Heart left ventricle (tissue), 16 donors: ENCODE measurements around the gene ANKEF1. TPM values are rescaled to one million over a fixed set of nuclear protein-coding genes. Genes with fewer than 3 reads are reported as not detected.

Experiments used
- ATAC-seq, 4 donors: fragments of 200-7000 bp; cut with Tn5 transposase; one replicate each; pipeline ENCODE4 v1.9.1; 2020 to 2022; ENCODE audit warnings: moderate library complexity in 4 of 4, mild to moderate bottlenecking in 3 of 4, moderate number of reproducible peaks in 1 of 4
- DNase-seq, 5 donors: peaks; one replicate each; pipeline ENCODE4 v3.0.0-alpha.2; 2020
- H3K27ac ChIP-seq, 12 donors: fragments of 200-600 bp; sonication (generic) in 4 of 12; one replicate each; pipeline versions ENCODE4 v1.5.0 to v1.8.0; 2016 to 2022; ENCODE audit warnings: mild to moderate bottlenecking in 2 of 12
- H3K27me3 ChIP-seq, 9 donors: fragments of 200-600 bp; sonication (generic) in 2 of 9; one replicate each; pipeline versions ENCODE4 v1.5.1 to v1.8.0; 2016 to 2022; ENCODE audit warnings: mild to moderate bottlenecking in 3 of 9
- H3K36me3 ChIP-seq, 9 donors: fragments of 200-600 bp; sonication (generic) in 2 of 9; one replicate each; pipeline versions ENCODE4 v1.5.0 to v1.8.0; 2018 to 2022; ENCODE audit warnings: mild to moderate bottlenecking in 2 of 9
- H3K4me1 ChIP-seq, 12 donors: fragments of 200-600 bp; sonication (generic) in 4 of 12; one replicate each; pipeline versions ENCODE4 v1.5.0 to v1.8.0; 2016 to 2022; ENCODE audit warnings: mild to moderate bottlenecking in 3 of 12
- H3K4me3 ChIP-seq, 12 donors: fragments of 200-600 bp; sonication (generic) in 4 of 12; one replicate each; pipeline versions ENCODE4 v1.5.0 to v1.8.0; 2017 to 2022; ENCODE audit warnings: mild to moderate bottlenecking in 9 of 12, moderate library complexity in 4 of 12
- H3K9me3 ChIP-seq, 12 donors: fragments of 200-600 bp; sonication (generic) in 4 of 12; one replicate each; pipeline versions ENCODE4 v1.5.0 to v1.8.0; 2016 to 2022; ENCODE audit warnings: mild to moderate bottlenecking in 1 of 12
- CTCF ChIP-seq, 12 donors: fragments of 200-600 bp; sonication (generic) in 4 of 12; IDR thresholded peaks; one replicate each; pipeline versions ENCODE4 v1.5.0 to v1.8.0; 2018 to 2022; ENCODE audit warnings: antibody characterized with exemption in 12 of 12, mild to moderate bottlenecking in 5 of 12
- POLR2A ChIP-seq, 2 donors: fragments of 450-650 bp; IDR thresholded peaks; one replicate each; pipeline ENCODE4 v1.6.1; 2017; ENCODE audit warnings: antibody characterized with exemption in 2 of 2, mild to moderate bottlenecking in 2 of 2, moderate library complexity in 2 of 2
- WGBS, 4 donors: extraction: QIAGEN DNeasy Blood & Tissue Kit in 2 of 4; methylation state at CpG; one replicate each; pipeline versions ENCODE4 v1.1.5 to v1.1.7; 2013 to 2018; 5-methylcytosine and 5-hydroxymethylcytosine counted together
- intact Hi-C, 10 donors: fragments of 100-400 bp; cut with DNase I; formaldehyde crosslinking; loops; one replicate each; pipeline versions ENCODE4 v1.11.1 to v1.14.2; 2022
- polyA plus RNA-seq, 2 donors: library from polyadenylated mRNA; stranded (reverse); fragments of 200-250 nt; gene quantifications; one replicate each; pipeline ENCODE4 v1.2.3, GENCODE V29; 2013
- total RNA-seq, 9 donors: library from RNA; depleted of rRNA in 2 of 9; stranded (reverse); fragments of >200 nt in 2 of 9; fragmentation: NEBNext Ultra II Directional in 3 of 9; extraction: Animal tissue kit (Norgen Biotek cat#: 25700) in 3 of 9; gene quantifications; one replicate each; pipeline versions ENCODE4 v1.1.0 to v1.2.4, GENCODE V29; 2016 to 2023
- donor health status: ischemic (EF 13 %, LVEDD 7.1; RV severe dilation, severe dysfunction).
- donor health status: healthy with polysubstance abuse.
- donor health status: DM: no; HTN: yes; CAD: no.
- donor health status: DM: no; HTN: no; CAD: no.
- donor health status: ischemic (EF 25% LVEDD 6.9; RV normal size, moderate dysfunction).
- donor health status: ischemic (EF 25% LVEDD 5.7; RV mildly dilated, moderate dysfunction).
- donor health status: healthy.
- donor health status: DM: yes; HTN: yes; CAD: no.
- donor health status: ischemic (EF 35%, LVEDD 5.7; RV mildly dilated, moderate dysfunction).
- donor health status: nonischemic (EF 11% LVEDD 7.7; RV severe dilation, severe dysfunction).
- donor health status: DM: yes; HTN: yes; CAD: no.
- donor health status: PGD.
- donor health status: ischemic (EF 29% LVEDD 5.4; RV normal size, mild dysfunction).
- donor health status: nonischemic (EF 23%, LVEDD 6.1; RV moderate dilation, normal function).

The ANKEF1 gene
- total and polyA plus RNA-seq, 11 donors: 0.27 to 3.1 (median 1.4) TPM

DNA sequence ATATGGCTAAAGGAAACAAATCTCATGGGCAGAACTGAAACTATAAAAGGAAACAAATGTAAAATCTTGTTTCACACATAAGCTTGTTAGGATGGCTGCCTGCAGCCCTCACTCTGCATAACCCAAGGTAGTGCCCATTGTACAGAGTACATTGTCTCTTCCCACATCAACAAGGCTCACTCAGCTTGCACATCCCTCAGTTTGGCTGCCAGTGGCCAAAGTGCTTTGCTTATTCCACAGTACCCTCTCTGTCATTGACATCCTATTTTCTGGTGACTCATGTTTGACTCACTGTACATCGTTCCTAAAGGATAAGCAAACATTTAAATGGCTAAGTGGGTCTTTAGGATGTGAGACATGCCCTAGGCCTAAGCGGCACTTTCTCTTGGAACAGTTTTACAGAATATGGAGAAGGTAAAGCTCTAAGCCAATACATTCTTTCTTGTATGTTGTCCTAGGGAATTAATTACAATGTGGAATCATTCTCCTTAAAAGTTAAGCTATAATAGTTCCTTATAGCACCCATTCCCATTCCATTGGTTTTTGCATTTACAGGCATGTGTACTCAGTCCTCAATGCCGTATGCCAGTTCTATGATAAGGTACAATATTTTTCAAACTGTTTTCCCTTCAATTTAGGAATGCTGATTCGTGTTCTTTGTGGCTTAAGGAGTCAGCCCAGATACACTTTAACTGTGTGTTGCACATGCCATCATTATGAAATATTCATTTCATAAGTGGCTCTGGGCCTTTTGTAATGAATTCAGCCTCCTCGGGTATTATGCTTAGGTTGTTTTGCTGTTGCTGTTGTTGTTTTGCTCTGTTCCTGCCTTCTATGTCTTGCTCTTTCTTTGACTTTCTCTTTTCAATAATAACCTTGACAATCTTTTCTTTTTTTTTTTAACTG is 5.5 kb downstream of the ANKEF1 start:
- ATAC-seq: no peak
- no peaks in the 10 kb centered on the region for H3K27me3 ChIP-seq
- 83 to 85% (median 84%) methylated on average over 5 of the region's 5 CpGs for whole genome bisulfite sequencing, 4 donors
- peaks cover 0 to 23% (median 0%) of the 10 kb centered on the region in 12 donors for H3K4me1 ChIP-seq
- peaks cover 0 to 3% (median 0%) of the 10 kb centered on the region in 9 donors for H3K36me3 ChIP-seq
- intact Hi-C loops: no loop called here
- no peak for TF ChIP-seq POLR2A (IDR thresholded peaks at IDR 0.05)
- no peak for TF ChIP-seq CTCF (IDR thresholded peaks at IDR 0.05)
- H3K4me3 ChIP-seq: no peak overlapping the region
- no peak overlapping the region for H3K27ac ChIP-seq
- no peaks in the 10 kb centered on the region for H3K9me3 ChIP-seq
- DNase-seq: no peak

- Histone ChIP-seq H3K4me1 (peaks cover 0 to 21% (median 0%) of the 10 kb centered on the region in 12 donors), H3K9me3 (no peaks in the 10 kb centered on the region), H3K27ac (peak overlapping the region in 1 of 12 donors; percentile 2), H3K36me3 (peaks cover 0 to 3% (median 0%) of the 10 kb centered on the region in 9 donors), H3K4me3 (no peak overlapping the region), H3K27me3 (no peaks in the 10 kb centered on the region)
- DNase-seq: no peak
- ATAC-seq: no peak
- TF ChIP-seq CTCF (IDR thresholded peaks at IDR 0.05) (no peak), POLR2A (IDR thresholded peaks at IDR 0.05) (no peak)
- 61 to 69% (median 63%) methylated on average over 3 of the region's 3 CpGs for WGBS, 4 donors
- intact Hi-C loops: no loop called here
Observed at GRCh38 chr20:10042086-10042485, 7.3 kb downstream of the ANKEF1 start.

DNA sequence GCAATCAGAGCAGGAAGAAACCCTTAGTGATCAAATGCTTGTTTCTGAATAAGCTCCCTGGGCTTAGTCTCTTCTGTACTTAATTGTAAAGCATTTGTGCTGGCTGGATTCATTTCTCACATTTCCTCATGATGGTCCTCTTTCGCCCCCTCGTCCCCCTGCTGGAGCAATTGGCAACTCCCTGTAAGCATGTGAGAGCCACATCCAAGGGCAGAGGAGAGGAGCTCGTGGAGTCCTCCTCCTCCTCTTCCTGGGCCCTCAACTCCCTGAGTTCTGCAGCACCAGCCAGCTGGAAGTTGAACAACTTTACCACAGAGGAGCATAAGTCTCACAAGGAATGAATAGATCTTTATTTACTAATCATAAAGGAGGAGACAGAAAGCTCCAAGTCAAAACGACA is 12.6 kb downstream of the ANKEF1 start:
- H3K4me3 ChIP-seq: no peak overlapping the region
- TF ChIP-seq POLR2A (IDR thresholded peaks at IDR 0.05) (no peak), CTCF (IDR thresholded peaks at IDR 0.05) (no peak)
- no peaks in the 10 kb centered on the region for H3K27me3 ChIP-seq
- no peaks in the 10 kb centered on the region for H3K36me3 ChIP-seq
- H3K9me3 ChIP-seq: no peaks in the 10 kb centered on the region
- DNase-seq (no peak), ATAC-seq (no peak)
- peaks cover 0 to under 1% (median 0%) of the 10 kb centered on the region in 12 donors for H3K4me1 ChIP-seq
- WGBS, 4 donors: 42 to 51% (median 46%) methylated on average over 4 of the region's 4 CpGs
- no peak overlapping the region for H3K27ac ChIP-seq
- intact Hi-C loops: no loop called here

DNA sequence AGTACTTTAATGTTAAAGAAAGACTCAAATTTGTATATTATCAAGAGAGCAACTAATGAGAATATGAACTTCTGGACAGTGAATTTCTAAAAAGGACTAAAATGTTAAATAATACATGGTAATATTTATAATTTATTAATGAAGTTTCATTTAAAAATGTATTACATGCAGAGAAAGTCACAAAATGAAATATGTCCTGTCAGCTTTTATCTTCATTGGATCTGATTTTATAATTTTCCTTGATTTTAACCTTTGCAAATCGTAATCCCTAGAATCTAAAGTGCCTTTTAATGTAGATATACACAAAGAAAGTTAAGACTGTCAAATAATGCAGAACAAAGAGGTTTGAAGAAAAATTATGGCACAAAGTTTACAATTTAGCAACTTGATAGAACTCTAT is 16.4 kb downstream of the ANKEF1 start:
- no peaks in the 10 kb centered on the region for H3K4me1 ChIP-seq
- no peak for ATAC-seq
- no peak for DNase-seq
- H3K36me3 ChIP-seq: peaks cover 0 to 5% (median 0%) of the 10 kb centered on the region in 9 donors
- no peak for TF ChIP-seq POLR2A (IDR thresholded peaks at IDR 0.05)
- no peak for TF ChIP-seq CTCF (IDR thresholded peaks at IDR 0.05)
- H3K9me3 ChIP-seq: no peaks in the 10 kb centered on the region
- intact Hi-C loops: no loop called here
- no peak overlapping the region for H3K27ac ChIP-seq
- no peak overlapping the region for H3K4me3 ChIP-seq
- WGBS, 4 donors: 88 to 94% (median 91%) methylated on average over 1 of the region's 1 CpG
- no peaks in the 10 kb centered on the region for H3K27me3 ChIP-seq
